SK-N-SH (cell line): Measurements from ENCODE around the gene UBAP1L.

Experiments used
- MAX ChIP-seq: IDR thresholded peaks from 2 replicates; pipeline ENCODE4 v1.4.0; 2012; ENCODE audit warnings: low read depth
- TEAD4 ChIP-seq: IDR thresholded peaks from 2 replicates; pipeline ENCODE4 v1.4.0; 2012; ENCODE audit warnings: mild to moderate bottlenecking, borderline replicate concordance; ENCODE audit not compliant: insufficient read depth
- USF2 ChIP-seq: fragments of 150-350 bp; IDR thresholded peaks from 2 replicates; pipeline ENCODE4 v1.6.1; 2017; ENCODE audit warnings: antibody characterized with exemption, low read length, low read depth, borderline replicate concordance

GRCh38 chr15:65115542-65115941 lies 542 bp upstream of the UBAP1L start:
- TF ChIP-seq MAX (no peak), TEAD4 (no peak), USF2 (no peak)
